Limb (tissue), 2 donors: ENCODE measurements around the gene EEFSEC.

Experiments
- DNase-seq, 2 donors: peaks; one replicate each; pipeline ENCODE4 v3.0.0-alpha.2; 2016; ENCODE audit errors: extremely low spot score in 2 of 2

EEFSEC gene

GRCh38 chr3:128182656-128183055, 29.4 kb downstream of the EEFSEC start:
- no peak for DNase-seq

DNA sequence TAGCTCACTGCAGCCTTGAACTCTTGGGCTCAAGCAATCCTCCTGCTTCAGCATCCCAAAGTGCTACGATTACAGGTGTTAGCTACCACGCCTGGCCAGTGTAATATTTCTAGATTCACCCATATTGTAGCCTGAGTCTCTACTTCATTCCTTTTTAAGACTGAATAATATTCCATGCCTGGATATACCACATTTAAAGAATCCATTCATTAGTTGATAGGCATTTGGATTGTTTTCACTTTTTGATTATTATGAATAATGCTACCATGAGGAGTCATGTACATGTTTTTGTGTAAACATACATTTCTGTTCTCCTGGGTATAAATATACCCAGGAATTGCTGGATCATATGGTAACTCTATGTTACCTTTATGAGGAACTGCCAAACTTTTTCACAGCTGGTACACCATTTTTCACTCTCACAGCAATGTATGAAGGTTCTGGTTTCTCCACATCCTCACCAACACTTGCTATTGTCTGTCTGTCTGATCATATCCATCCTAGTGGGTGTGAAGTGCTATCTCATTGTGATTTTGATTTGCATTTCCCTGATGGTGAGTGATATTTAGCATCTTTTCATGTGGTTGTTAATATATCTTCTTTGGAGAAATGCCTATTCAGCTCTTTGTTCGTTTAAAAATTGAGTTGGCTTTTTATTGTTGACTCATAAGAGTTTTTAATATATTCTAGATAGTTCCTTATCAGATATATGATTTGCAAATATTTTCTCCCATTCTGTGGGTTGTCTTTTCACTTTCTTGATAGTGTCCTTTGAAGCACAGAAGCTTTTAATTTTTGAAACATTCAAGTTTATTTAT, 32.6 kb downstream of the EEFSEC start:
- no peak for DNase-seq

- DNase-seq, result no peak
Measured at GRCh38 chr3:128187495-128187894, 34.2 kb downstream of the EEFSEC start.

GRCh38 chr3:128188326-128188725, 35.0 kb downstream of the EEFSEC start:
- no peak for DNase-seq

DNA sequence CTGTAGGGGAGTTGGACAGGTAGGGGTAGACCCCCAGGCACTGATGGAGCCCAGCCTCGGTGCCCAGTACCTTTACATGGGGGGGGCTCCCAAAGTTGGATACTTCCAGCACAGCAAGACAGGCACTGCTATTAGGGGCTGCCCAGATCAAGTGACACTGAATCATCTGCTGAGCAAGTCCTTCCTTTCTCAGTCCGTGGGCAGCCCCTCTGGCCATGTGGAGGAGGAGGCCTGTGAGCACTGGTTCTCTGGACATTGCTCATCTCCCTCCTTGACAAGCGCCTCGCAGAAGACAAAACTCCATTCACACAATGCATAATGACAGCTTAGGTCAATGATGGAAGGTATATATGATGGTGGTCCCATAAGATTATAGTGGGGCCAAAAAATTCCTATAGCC, 35.7 kb downstream of the EEFSEC start:
- DNase-seq, result no peak

DNA sequence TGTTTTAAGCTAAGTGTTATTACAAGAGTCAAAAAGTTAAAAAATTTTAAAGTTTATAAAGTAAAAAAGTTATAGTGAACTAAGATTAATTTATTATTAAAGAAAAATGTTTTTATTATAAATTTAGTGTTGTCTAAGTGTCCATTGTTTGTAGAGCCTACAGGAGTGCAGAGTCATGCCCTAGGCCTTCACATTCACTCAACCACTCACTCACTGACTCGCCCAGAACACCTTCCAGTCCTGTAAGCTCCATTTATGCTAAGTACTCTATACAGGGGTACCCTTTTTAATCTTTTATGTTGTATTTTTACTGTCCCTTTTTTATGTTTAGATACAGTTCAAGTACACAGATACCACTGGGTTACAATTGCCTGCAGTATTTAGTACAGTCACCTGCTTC, 37.2 kb downstream of the EEFSEC start:
- DNase-seq, result no peak

- DNase-seq, result no peak
Measured at GRCh38 chr3:128192131-128192530, 38.9 kb downstream of the EEFSEC start.

- no peak for DNase-seq
Measured at GRCh38 chr3:128193168-128193567, 39.9 kb downstream of the EEFSEC start.

DNA sequence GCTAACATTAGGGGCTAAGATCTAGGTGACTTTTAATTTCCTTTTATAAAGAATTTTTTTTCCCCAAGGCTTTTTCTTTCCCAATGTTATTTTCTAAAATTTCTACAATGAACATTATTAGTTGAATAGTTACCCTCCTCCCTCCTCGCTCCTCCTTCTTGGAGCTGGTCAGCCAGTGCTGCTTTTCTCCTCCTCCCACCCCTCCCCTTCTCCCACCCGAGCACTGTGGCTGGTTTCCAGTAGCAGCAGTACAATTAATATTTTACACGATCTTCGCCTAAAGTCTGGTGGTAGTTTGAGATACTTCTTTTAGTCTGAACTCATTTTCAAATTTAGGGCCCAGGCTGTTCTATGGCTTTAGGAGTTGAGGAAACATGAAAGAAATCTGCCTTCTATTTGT, 41.6 kb downstream of the EEFSEC start:
- DNase-seq, result no peak

GRCh38 chr3:128195369-128195768, 42.1 kb downstream of the EEFSEC start:
- no peak for DNase-seq

- DNase-seq, result no peak
Measured at GRCh38 chr3:128195802-128196201, 42.5 kb downstream of the EEFSEC start.

DNA sequence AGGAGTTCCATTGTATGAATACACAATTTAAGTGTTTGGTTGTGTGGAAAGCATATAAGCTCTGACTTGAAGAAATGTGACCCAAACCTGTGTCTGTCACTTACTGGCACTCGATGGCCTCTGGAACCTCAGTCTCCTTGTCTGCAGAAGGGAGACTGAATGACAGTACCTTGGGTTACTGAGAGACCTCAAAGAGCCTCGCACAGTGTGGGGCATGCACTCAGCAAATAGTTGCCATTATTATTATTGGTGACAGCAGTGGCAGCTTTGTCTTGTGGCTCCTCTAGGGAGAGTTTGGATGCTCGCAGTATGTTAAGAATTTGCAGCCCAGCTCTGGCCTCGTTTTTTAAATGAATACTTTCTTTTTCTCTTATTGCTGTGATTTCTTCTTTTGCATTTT, 43.4 kb downstream of the EEFSEC start:
- no peak for DNase-seq

- DNase-seq, result no peak
Measured at GRCh38 chr3:128197855-128198254, 44.6 kb downstream of the EEFSEC start.

DNA sequence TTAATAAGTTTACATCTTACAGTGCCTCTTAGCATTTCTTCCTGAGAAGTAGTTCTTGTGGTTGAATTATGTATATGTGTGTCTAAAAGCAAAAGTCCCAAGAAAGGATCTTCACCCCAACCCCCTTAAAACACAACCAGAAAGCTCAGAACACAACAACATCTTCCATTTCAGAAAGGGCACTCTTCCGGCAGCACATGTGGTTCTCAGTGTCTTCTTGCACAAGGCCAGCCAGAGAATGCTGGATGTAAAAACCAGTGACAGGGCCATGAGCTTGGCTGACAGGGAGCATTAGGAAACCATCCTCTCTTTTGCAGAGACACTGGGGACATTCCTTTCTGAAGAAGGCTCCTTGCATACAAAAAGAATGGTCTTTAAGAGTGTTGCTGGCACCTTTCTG, 45.0 kb downstream of the EEFSEC start:
- DNase-seq, result no peak

GRCh38 chr3:128199110-128199509, 45.8 kb downstream of the EEFSEC start:
- DNase-seq, result no peak

DNA sequence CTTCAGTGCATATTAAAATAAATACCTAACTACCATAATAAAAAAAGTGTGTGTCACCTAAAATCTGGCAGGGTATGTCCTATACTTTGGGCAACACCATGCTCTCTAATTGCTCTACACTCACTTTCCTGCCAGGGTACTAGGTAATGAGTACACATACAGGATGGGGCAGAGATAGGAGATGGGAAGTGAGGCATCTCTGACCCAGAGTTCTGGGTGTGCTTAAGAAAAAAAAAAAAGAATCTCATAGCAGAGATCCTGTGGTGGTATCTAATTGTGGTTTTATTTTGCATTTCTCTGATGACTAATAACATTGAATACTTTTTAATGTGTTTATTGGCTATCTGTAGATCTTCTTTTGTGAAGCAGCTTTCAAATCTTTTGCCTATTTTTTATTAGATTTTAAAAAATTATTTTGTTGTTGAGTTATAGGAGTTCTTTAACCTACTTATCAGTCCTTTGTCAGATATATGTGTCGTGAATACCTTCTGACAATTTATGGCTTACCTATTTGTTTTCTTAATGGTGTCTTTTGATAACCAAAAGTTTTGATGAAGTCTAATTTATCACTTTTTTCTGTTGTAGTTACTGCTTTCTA, 48.0 kb downstream of the EEFSEC start:
- DNase-seq, result no peak

DNA sequence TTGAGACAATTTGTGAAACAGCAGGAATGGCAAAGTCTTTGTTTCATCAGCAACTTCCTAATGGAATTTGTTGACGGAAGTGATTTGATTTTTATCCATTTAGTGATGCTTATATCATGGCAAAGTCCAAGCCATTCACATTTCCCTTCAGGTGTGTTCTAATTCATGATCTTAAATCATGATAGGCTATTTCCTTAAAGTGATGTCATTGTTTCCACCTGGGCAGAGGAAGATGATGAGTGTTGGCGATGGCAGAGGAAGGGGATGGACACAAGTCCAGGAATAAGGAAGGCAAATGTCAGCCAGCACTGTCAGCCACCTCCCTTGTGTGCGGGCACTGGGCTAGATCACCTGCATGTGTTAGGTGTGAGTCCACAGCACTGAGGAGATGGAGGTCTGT, 49.9 kb downstream of the EEFSEC start:
- DNase-seq, result no peak

DNA sequence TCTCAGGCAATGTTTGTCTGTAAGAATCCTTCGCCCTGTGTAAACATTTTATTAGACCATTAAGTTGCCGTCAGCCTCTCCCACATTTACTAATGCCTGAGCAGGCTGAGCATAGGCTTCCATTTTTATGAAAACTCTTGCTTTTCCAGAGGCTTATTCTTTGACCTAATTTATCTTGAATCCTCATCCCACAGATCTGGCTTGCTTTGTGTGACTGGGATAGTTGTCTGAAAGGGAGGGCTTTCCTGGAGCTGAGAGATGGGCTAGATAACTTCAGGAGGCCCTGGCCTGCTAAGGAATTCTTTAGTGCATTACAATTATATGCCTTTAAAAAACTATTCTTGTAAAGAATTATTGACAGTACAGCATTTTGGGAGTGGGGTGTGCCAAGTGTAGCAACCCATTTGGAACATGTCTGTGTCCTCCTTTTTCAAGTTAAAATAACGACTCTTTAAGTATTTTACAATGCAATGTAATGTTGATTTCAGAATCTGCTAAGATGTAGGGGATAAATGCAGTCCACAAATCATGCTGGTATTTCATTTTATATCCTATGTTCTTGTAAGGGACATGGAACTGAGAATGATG, 52.4 kb downstream of the EEFSEC start:
- DNase-seq, result no peak

DNA sequence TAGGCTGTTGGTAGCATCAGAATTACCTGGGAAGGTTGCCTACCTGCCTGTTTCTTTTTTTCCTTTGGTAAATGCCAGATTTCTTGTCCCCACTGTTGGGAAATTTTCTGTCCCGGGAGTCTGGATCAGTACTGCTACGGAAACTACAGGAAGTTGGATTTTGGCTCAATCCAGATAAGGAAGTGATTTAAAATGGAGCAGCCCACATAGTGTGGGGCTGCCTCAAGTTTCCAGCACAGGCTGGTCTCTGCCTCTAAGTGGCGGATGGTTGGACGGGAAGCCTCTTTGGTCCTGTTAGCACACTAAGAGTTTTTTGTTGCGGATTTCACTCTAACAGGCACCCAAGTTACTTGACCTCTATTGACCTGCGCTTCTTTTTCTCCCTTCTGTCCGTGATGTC, 54.7 kb downstream of the EEFSEC start:
- no peak for DNase-seq

GRCh38 chr3:128210711-128211110, 57.4 kb downstream of the EEFSEC start:
- DNase-seq, result no peak

DNA sequence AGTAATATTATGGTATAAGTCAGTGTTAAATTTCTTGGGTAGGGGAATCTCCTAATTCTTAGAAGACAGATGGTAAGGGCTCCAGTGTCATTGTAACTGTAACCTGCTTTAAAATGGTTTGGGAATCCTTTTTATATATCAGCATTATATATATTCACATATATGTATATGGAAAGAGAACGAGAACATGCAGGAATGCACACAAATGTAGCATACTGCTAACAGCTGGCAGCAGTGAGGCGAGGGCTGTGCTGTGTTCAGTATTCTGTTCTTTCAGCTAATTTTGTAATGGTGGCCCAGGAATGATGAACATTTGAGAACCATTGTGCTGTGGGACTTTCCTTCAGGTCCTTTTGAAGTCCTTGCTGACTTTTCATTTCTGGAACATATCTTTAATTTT, 60.8 kb downstream of the EEFSEC start:
- DNase-seq, result no peak

GRCh38 chr3:128215290-128215689, 62.0 kb downstream of the EEFSEC start:
- no peak for DNase-seq
